Nephron progenitor cell (in vitro differentiated cells): ENCODE measurements around the gene ETV3L.

Experiments
- DNase-seq: peaks from one replicate; pipeline ENCODE4 v3.0.0; 2021
- H3K27ac Mint-ChIP-seq: 2 replicates; pipeline ENCODE4 v1.8.0; 2021; ENCODE audit warnings: mild to moderate bottlenecking, moderate library complexity, mixed read lengths
- H3K27me3 Mint-ChIP-seq: 2 replicates; pipeline ENCODE4 v1.8.0; 2021; ENCODE audit warnings: mild to moderate bottlenecking, low read depth, mixed read lengths; ENCODE audit not compliant: poor library complexity
- H3K36me3 Mint-ChIP-seq: 2 replicates; pipeline ENCODE4 v1.8.0; 2021; ENCODE audit warnings: low read depth, mixed read lengths
- H3K4me1 Mint-ChIP-seq: 2 replicates; pipeline ENCODE4 v1.8.0; 2021; ENCODE audit warnings: mixed read lengths
- H3K4me3 Mint-ChIP-seq: 2 replicates; pipeline ENCODE4 v1.8.0; 2021; ENCODE audit warnings: mild to moderate bottlenecking, moderate library complexity, mixed read lengths
- H3K9me3 Mint-ChIP-seq: 2 replicates; pipeline ENCODE4 v1.8.0; 2021; ENCODE audit warnings: mild to moderate bottlenecking, moderate library complexity, mixed read lengths
- CTCF ChIP-seq: fragments of 200-600 bp; sonication (generic); IDR thresholded peaks from 2 replicates; pipeline ENCODE4 v1.5.0; 2021; ENCODE audit warnings: antibody characterized with exemption

Gene ETV3L

DNA sequence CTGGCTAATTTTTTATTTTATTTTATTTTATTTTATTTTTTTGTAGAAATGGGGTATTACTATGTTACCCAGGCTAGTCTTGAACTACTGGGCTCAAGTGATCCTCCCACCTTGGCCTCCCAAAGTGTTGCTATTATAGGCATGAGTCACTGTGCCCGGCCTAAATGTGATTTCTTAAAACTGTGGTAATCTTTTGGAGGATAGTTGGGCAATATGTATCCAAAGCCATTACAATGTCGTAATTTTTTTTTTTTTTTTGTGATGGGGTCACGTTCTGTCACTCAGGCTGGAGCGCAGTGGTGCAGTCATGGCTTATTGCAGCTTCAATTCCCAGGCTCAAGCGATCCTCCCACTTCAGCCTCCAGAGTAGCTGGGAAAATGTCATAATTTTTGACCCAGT is 14.2 kb downstream of the ETV3L start:
- H3K27ac Mint-ChIP-seq: no peak overlapping the region
- H3K9me3 Mint-ChIP-seq: no peaks in the 10 kb centered on the region
- peaks cover 4% of the 10 kb centered on the region for H3K4me1 Mint-ChIP-seq
- H3K4me3 Mint-ChIP-seq: no peak overlapping the region
- TF ChIP-seq CTCF: no peak
- H3K36me3 Mint-ChIP-seq: no peaks in the 10 kb centered on the region
- DNase-seq: no peak
- H3K27me3 Mint-ChIP-seq: peaks cover 6% of the 10 kb centered on the region

DNA sequence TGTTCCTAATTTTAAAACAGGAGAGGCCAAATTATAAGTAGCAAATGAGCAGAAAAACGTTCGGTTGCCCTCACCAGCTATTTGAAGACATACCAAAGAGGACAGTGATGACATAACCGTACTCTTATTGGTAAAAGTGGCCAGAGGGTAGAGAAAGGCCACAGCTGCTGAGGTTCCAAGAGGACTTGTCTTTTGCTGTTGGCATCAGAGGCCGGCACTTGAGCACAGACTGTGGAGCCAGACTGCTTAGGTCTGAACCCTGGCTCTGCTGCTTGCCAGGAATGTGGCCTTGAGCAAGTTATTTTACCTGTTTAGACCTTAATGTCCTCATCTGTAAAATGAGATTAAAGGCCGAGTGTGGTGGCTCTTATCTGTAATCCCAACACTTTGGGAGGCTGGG is 14.9 kb downstream of the ETV3L start:
- TF ChIP-seq CTCF: no peak
- peaks cover 4% of the 10 kb centered on the region for H3K27me3 Mint-ChIP-seq

GRCh38 chr1:157081707-157082106 is 17.9 kb downstream of the ETV3L start:
- no peaks in the 10 kb centered on the region for H3K36me3 Mint-ChIP-seq
- H3K4me3 Mint-ChIP-seq: no peak overlapping the region
- no peak overlapping the region for H3K27ac Mint-ChIP-seq
- no peak for DNase-seq
- no peaks in the 10 kb centered on the region for H3K4me1 Mint-ChIP-seq
- H3K27me3 Mint-ChIP-seq: peaks cover 5% of the 10 kb centered on the region
- H3K9me3 Mint-ChIP-seq: no peaks in the 10 kb centered on the region
- no peak for TF ChIP-seq CTCF

More for the DNA sequence above, 14.9 kb downstream of the ETV3L start:
- no peak for DNase-seq
- Mint-ChIP-seq H3K27ac (no peak overlapping the region), H3K9me3 (no peaks in the 10 kb centered on the region), H3K4me1 (no peaks in the 10 kb centered on the region), H3K36me3 (no peaks in the 10 kb centered on the region), H3K4me3 (no peak overlapping the region)

GRCh38 chr1:157080714-157081113 is 18.9 kb downstream of the ETV3L start:
- no peak for TF ChIP-seq CTCF
- Mint-ChIP-seq H3K36me3 (no peaks in the 10 kb centered on the region), H3K27me3 (peaks cover 5% of the 10 kb centered on the region), H3K4me3 (no peak overlapping the region), H3K4me1 (no peaks in the 10 kb centered on the region), H3K9me3 (no peaks in the 10 kb centered on the region), H3K27ac (no peak overlapping the region)
- DNase-seq: no peak

- H3K36me3 Mint-ChIP-seq: no peaks in the 10 kb centered on the region
Measured at GRCh38 chr1:157077394-157077793, 22.2 kb downstream of the ETV3L start.

More at GRCh38 chr1:157077394-157077793, 22.2 kb downstream of the ETV3L start:
- no peaks in the 10 kb centered on the region for H3K9me3 Mint-ChIP-seq
- H3K27me3 Mint-ChIP-seq: peaks cover 14% of the 10 kb centered on the region
- H3K27ac Mint-ChIP-seq: no peak overlapping the region
- no peaks in the 10 kb centered on the region for H3K4me1 Mint-ChIP-seq
- H3K4me3 Mint-ChIP-seq: no peak overlapping the region
- TF ChIP-seq CTCF: no peak
- no peak for DNase-seq
